ENCODE results near the gene EPOP.
"Not testable (repeated sequence)": the region's sequence is repeated elsewhere in the genome, so short reads cannot be mapped to it uniquely, and the experiment has no call there.

Gene EPOP

DNA sequence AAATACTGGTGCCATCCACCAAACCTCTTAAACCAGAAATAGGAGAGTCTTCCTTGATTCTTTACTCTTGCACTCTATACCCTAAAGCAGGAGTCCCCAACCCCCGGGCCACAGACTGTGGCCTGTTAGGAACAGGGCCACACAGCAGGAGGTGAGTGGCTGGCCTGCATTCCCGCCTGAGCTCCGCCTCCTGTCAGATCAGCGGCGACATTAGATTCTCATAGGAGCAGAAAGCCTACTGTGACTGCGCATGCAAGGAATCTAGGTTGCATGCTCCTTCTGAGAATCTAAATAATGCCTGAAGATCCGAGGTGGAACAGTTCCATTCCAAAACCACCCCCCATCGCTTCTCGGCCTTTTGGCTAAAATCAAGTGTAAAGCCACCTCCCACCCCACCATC lies 38.7 kb downstream of the EPOP start:
- DNase-seq, result no peak

DNA sequence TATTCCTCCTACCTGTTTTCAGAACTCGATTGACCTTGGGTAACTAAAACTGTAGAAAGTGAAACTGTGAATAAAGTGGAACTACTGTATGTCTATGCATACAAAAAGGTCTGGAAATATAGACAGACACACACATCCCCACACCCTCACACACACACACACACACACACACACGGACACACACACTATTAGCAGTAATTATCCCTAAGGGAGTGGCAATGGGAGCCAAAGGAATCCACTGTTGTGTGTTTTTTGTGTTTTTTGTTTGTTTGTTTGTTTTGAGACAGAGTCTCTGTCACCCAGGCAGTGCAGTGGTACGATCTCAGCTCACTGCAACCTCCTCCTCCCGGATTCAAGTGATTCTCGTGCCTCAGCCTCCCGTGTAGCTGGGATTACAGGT lies 42.4 kb downstream of the EPOP start:
- DNase-seq, result no peak

- DNase-seq, result peak; percentile 31
Measured at GRCh38 chr17:38628441-38628840, 46.3 kb downstream of the EPOP start.

DNA sequence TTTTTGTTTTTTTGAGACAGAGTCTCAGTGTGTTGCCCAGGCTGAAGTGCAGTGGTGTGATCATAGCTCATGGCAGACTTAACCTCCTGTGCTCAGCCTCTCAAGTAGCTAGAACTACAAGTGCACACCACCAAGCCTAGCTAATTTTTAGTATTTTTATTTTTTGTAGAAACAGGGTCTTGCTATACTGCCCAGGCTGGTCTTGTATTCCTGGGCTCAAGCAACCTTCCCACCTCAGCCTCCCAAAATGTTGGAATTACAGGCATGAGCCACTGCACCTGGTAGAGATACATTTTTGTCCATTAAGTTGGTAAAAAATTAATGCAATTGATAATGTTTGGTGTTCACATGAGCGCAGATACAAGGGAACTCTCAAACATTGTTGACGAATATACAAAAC lies 46.8 kb downstream of the EPOP start:
- no peak for DNase-seq

DNA sequence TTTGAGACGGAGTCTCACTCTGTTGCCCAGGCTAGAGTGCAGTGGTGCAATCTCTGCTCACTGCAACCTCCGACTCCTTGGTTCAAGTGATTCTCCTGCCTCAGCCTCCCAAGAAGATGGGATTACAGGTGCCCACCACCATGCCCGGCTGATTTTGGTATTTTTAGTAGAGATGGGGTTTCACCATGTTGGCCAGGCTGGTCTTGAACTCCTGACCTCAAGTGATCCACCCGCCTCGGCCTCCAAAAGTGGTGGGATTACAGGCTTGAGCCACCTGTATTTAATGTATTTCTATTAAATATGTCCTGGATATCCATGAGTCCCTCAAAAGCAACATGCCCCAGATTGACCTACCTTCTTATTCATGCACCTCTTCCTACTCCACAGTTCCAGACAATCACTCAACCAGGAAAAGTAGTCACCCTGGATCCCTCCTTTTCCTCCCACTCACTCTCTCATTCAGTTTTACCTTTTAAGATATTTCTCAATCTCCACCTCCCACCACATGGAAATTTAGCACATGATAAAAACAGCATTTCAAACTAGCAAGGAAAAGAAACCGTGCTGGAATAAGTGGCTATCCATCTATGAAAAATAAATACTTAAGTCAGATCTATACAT lies 48.0 kb downstream of the EPOP start:
- DNase-seq, result not testable (repeated sequence)

DNA sequence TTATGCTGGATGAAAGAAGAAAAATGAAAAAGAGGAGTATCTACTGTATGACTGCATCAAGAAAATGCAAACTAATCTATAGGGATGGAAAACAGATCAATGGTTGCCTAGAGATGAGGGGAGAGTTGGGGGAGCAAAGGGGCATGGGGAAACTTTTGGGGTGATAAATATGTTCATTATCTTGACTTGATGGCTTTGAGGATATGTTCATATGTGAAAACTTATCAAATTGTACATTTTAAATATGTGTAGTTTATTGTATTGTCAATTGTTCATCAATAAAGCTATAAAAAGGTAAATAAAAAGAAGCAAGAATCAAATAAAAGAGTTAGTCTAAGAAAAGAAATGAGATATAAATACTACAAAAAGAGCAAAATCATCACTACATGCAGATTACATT lies 49.3 kb downstream of the EPOP start:
- no peak for DNase-seq

GRCh38 chr17:38624782-38625355 lies 49.9 kb downstream of the EPOP start:
- DNase-seq, result not testable (repeated sequence)

All from NCI-H2029 treated with DMSO at 0.1 percent for 48 hours (cell line).